HFFc6 (cell line): ENCODE data around the gene RAB29. TPM values are rescaled to one million over a fixed set of nuclear protein-coding genes. Genes with fewer than 3 reads are reported as not detected.

Source experiments
- DNase-seq: peaks from one replicate; pipeline ENCODE4 v3.0.0-alpha.2; 2018
- H3K27ac Mint-ChIP-seq: 2 replicates; pipeline ENCODE4 v1.8.0; 2020; ENCODE audit warnings: mild to moderate bottlenecking, mixed read lengths
- H3K27me3 Mint-ChIP-seq: 2 replicates; pipeline ENCODE4 v1.8.0; 2021; ENCODE audit warnings: mild to moderate bottlenecking, moderate library complexity, mixed read lengths; ENCODE audit not compliant: insufficient read depth
- H3K36me3 Mint-ChIP-seq: 2 replicates; pipeline ENCODE4 v1.8.0; 2021; ENCODE audit warnings: low read depth, mixed read lengths
- H3K4me1 Mint-ChIP-seq: 2 replicates; pipeline ENCODE4 v1.8.0; 2020; ENCODE audit warnings: low read depth, mixed read lengths
- H3K4me3 Mint-ChIP-seq: 2 replicates; pipeline ENCODE4 v1.8.0; 2020; ENCODE audit warnings: mild to moderate bottlenecking, moderate library complexity, mixed read lengths
- H3K9me3 Mint-ChIP-seq: 2 replicates; pipeline ENCODE4 v1.8.0; 2020; ENCODE audit warnings: mild to moderate bottlenecking, mixed read lengths
- total RNA-seq, 6 experiments: library from RNA; stranded (reverse); fragmentation: NEBNext Ultra II Directional; extraction: Animal tissue kit (Norgen Biotek cat#: 25700); gene quantifications; 2 replicates in 1 of 6; 3 replicates in 5 of 6; pipeline ENCODE4 v1.2.3, GENCODE V29; 2021
- TF ChIP-seq, protein P1 (sequence below): fragments of 200-600 bp; sonication (generic); IDR thresholded peaks from 2 replicates; pipeline ENCODE4 v1.5.0; 2021; ENCODE audit warnings: antibody characterized with exemption, mild to moderate bottlenecking

RAB29 gene
- total RNA-seq, 6 experiments from 2014 or later: 10.6 to 13.0 (median 11.5) TPM

- Mint-ChIP-seq H3K27me3 (peaks cover 5% of the 10 kb centered on the region), H3K36me3 (peaks cover 27% of the 10 kb centered on the region), H3K4me1 (peaks cover 50% of the 10 kb centered on the region), H3K27ac (peak overlapping the region; percentile 91), H3K4me3 (peak overlapping the region; percentile 96), H3K9me3 (no peaks in the 10 kb centered on the region)
- TF ChIP-seq, protein P1, sequence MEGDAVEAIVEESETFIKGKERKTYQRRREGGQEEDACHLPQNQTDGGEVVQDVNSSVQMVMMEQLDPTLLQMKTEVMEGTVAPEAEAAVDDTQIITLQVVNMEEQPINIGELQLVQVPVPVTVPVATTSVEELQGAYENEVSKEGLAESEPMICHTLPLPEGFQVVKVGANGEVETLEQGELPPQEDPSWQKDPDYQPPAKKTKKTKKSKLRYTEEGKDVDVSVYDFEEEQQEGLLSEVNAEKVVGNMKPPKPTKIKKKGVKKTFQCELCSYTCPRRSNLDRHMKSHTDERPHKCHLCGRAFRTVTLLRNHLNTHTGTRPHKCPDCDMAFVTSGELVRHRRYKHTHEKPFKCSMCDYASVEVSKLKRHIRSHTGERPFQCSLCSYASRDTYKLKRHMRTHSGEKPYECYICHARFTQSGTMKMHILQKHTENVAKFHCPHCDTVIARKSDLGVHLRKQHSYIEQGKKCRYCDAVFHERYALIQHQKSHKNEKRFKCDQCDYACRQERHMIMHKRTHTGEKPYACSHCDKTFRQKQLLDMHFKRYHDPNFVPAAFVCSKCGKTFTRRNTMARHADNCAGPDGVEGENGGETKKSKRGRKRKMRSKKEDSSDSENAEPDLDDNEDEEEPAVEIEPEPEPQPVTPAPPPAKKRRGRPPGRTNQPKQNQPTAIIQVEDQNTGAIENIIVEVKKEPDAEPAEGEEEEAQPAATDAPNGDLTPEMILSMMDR: no peak
- DNase-seq: peak; percentile 48
These were observed 26.7 kb downstream of the RAB29 start for GRCh38 chr1:205748403-205749233.

DNA sequence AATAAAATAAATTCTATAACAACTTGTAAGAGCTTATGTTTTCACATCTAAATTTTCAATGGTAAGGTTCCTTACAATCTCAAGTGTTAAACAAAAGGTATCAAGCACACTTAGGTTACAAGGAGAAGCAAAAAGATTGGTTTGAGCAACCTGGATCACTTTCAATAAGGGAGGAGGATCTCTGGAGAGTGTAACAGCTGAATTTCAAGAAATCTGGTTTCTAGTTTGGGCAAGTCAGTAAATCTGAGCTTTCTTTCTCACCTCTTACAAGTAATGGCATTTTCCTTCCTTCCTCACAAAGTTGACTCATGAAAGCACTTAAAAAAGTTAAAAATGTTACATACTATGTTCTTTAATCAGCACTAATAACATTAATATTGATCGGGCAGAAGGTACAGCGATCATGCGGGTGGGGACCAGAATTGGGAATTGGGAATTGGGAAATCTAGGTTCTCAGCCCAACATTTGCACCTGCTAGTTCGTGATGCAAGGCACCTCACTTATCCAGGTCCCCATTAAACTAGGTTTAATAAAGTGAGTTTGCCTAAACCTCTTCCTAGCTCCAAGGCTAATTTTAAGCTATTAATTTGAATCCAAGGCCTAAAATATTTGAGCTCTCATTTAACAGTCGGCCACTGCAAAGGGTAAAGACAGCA lies 28.4 kb downstream of the RAB29 start:
- H3K4me1 Mint-ChIP-seq: peaks cover 59% of the 10 kb centered on the region
- H3K27ac Mint-ChIP-seq: peak overlapping the region; percentile 57
- H3K9me3 Mint-ChIP-seq: no peaks in the 10 kb centered on the region
- TF ChIP-seq, protein P1: no peak
- no peak for DNase-seq
- peaks cover 5% of the 10 kb centered on the region for H3K27me3 Mint-ChIP-seq
- peaks cover 27% of the 10 kb centered on the region for H3K36me3 Mint-ChIP-seq
- peak overlapping the region; percentile 96 for H3K4me3 Mint-ChIP-seq

- H3K4me3 Mint-ChIP-seq: no peak overlapping the region
- TF ChIP-seq, protein P1: no peak
- H3K27ac Mint-ChIP-seq: no peak overlapping the region; the same call in 1 of the 2 replicates
- DNase-seq: no peak
- no peaks in the 10 kb centered on the region for H3K9me3 Mint-ChIP-seq
- H3K36me3 Mint-ChIP-seq: peaks cover 28% of the 10 kb centered on the region
- no peaks in the 10 kb centered on the region for H3K27me3 Mint-ChIP-seq
- H3K4me1 Mint-ChIP-seq: peaks cover 59% of the 10 kb centered on the region
These were observed 30.9 kb downstream of the RAB29 start for GRCh38 chr1:205744403-205744802.

DNA sequence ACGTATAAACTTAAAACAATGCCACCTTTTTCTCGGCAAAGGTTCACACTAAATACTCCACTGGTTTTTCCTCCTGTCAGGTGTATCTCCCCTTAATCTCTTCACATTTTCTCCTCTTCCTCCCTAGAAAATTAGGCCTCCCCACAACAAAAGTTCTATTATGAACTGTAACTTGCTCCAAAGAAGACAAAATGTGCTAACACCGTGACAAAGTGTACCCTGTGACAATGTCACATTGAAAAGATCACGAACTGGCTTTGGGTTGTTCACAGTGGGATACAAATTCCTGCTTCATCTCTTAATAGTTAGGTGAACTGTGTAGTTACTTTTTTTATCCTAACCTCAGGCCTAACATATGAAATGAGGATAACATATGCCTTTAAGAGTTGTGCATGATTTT lies 31.3 kb downstream of the RAB29 start:
- H3K4me3 Mint-ChIP-seq: no peak overlapping the region
- no peaks in the 10 kb centered on the region for H3K9me3 Mint-ChIP-seq
- TF ChIP-seq, protein P1: no peak
- H3K4me1 Mint-ChIP-seq: peaks cover 63% of the 10 kb centered on the region
- no peaks in the 10 kb centered on the region for H3K27me3 Mint-ChIP-seq
- H3K36me3 Mint-ChIP-seq: peaks cover 31% of the 10 kb centered on the region
- peak overlapping the region; percentile 52 for H3K27ac Mint-ChIP-seq
- DNase-seq: no peak

DNA sequence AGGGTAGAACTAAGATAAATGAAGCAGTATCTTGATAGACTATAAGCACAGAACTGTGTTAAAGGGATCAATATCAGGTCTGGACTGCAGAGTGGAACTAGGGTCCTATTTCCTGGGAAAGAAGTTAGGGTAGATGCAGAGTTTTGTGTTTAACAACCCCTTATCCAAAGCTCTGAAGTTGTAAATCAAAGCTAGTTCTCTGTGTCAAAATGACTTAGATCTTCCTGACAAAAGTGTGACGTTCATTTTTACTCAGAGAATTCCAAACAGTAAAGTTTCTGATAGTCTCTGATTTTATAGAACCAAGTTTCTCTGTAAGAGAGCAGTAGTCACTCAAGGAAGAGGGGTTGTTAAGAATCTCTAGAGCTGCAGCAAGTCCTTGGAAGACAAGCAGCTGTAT lies 33.6 kb downstream of the RAB29 start:
- no peaks in the 10 kb centered on the region for H3K9me3 Mint-ChIP-seq
- no peaks in the 10 kb centered on the region for H3K27me3 Mint-ChIP-seq
- DNase-seq: no peak
- H3K27ac Mint-ChIP-seq: no peak overlapping the region; the same call in 1 of the 2 replicates
- TF ChIP-seq, protein P1: no peak
- H3K36me3 Mint-ChIP-seq: peaks cover 20% of the 10 kb centered on the region
- no peak overlapping the region for H3K4me3 Mint-ChIP-seq
- peaks cover 58% of the 10 kb centered on the region for H3K4me1 Mint-ChIP-seq
